Measurements from ENCODE around the gene UGGT1.

Gene UGGT1

GRCh38 chr2:128091726-128092080 is 703 bp downstream of the UGGT1 start:
- Histone ChIP-seq H3K18ac (ENCODE audit: low read length) (no peak overlapping the region), H3K9me3 (replicated peaks in 1 of 2; ENCODE audit: control insufficient read depth in 2 of 2, insufficient read depth in 1 of 2, low read depth in 1 of 2, low read length in 2 of 2) (no peaks in the 10 kb centered on the region), H2AK5ac (ENCODE audit: low read depth, low read length) (no peak overlapping the region), H3K4me2 (ENCODE audit: insufficient read depth, low read length, poor library complexity, severe bottlenecking) (peak overlapping the region; percentile 85), H3K4me3 (ENCODE audit: low read length in 2 of 2) (peak overlapping the region; percentile 93 to 96), H3K36me3 (replicated peaks in 1 of 2; ENCODE audit: control insufficient read depth in 2 of 2, insufficient read depth in 2 of 2, low read length in 2 of 2) (peaks cover 2 to 26% of the 10 kb centered on the region in 2 donors), H4K91ac (ENCODE audit: low read depth, low read length, poor library complexity) (no peak overlapping the region), H3K9ac (ENCODE audit: low read depth, low read length, poor library complexity) (peak overlapping the region; percentile 99), H3K14ac (ENCODE audit: low read length) (no peak overlapping the region), H3K27ac (replicated peaks; ENCODE audit: low read length) (no peak overlapping the region), H2BK120ac (ENCODE audit: low read depth, low read length) (no peak overlapping the region), H3K4me1 (ENCODE audit: control insufficient read depth in 2 of 2, insufficient read depth in 1 of 2, low read depth in 1 of 2, low read length in 2 of 2) (peaks cover 0 to 1% of the 10 kb centered on the region in 2 donors), H3K23ac (ENCODE audit: low read depth, low read length, poor library complexity) (no peak overlapping the region), H4K8ac (ENCODE audit: low read depth, low read length) (no peak overlapping the region), H2BK15ac (ENCODE audit: low read length) (no peak overlapping the region), H3K79me1 (ENCODE audit: low read depth, low read length) (peaks cover 7% of the 10 kb centered on the region), H2BK5ac (ENCODE audit: low read length) (no peak overlapping the region), H3K4ac (ENCODE audit: low read length) (no peak overlapping the region), H3K27me3 (ENCODE audit: control insufficient read depth in 3 of 3, insufficient read depth in 3 of 3, low read depth in 1 of 3, low read length in 3 of 3) (no peaks in the 10 kb centered on the region), H2AFZ (ENCODE audit: low read length) (peak overlapping the region; percentile 90), H2BK12ac (ENCODE audit: low read length) (no peak overlapping the region)
- no CpG with 5 or more reads among the region's 9 CpGs for WGBS, 2 donors (ENCODE audit: extremely low coverage in 2 of 2, insufficient read length in 2 of 2, insufficient replicate concordance in 1 of 2)
- DNase-seq (ENCODE audit: low spot score), result no peak

GRCh38 chr2:128092656-128093055 is 1.7 kb downstream of the UGGT1 start:
- H2AFZ ChIP-seq (ENCODE audit: low read length), result no peak overlapping the region
- H3K4ac ChIP-seq (ENCODE audit: low read length), result no peak overlapping the region
- no peaks in the 10 kb centered on the region for H3K27me3 ChIP-seq (ENCODE audit: control insufficient read depth in 3 of 3, insufficient read depth in 3 of 3, low read depth in 1 of 3, low read length in 3 of 3)
- no peak overlapping the region for H4K8ac ChIP-seq (ENCODE audit: low read depth, low read length)
- H3K14ac ChIP-seq (ENCODE audit: low read length), result no peak overlapping the region
- H3K4me1 ChIP-seq (ENCODE audit: control insufficient read depth in 2 of 2, insufficient read depth in 1 of 2, low read depth in 1 of 2, low read length in 2 of 2), result peaks cover 0 to 1% of the 10 kb centered on the region in 2 donors
- H3K4me2 ChIP-seq (ENCODE audit: insufficient read depth, low read length, poor library complexity, severe bottlenecking), result no peak overlapping the region
- H2AK5ac ChIP-seq (ENCODE audit: low read depth, low read length), result no peak overlapping the region
- H3K27ac ChIP-seq (replicated peaks; ENCODE audit: low read length), result no peak overlapping the region
- no peak for DNase-seq (ENCODE audit: low spot score)
- WGBS, 2 donors (ENCODE audit: extremely low coverage in 2 of 2, insufficient read length in 2 of 2, insufficient replicate concordance in 1 of 2), result no CpG with 5 or more reads among the region's 3 CpGs
- no peak overlapping the region for H3K9ac ChIP-seq (ENCODE audit: low read depth, low read length, poor library complexity)
- H3K4me3 ChIP-seq (ENCODE audit: low read length in 2 of 2), result no peak overlapping the region
- H4K91ac ChIP-seq (ENCODE audit: low read depth, low read length, poor library complexity), result no peak overlapping the region
- peaks cover 2 to 34% of the 10 kb centered on the region in 2 donors for H3K36me3 ChIP-seq (replicated peaks in 1 of 2; ENCODE audit: control insufficient read depth in 2 of 2, insufficient read depth in 2 of 2, low read length in 2 of 2)
- H2BK120ac ChIP-seq (ENCODE audit: low read depth, low read length), result no peak overlapping the region
- H2BK5ac ChIP-seq (ENCODE audit: low read length), result no peak overlapping the region
- H2BK15ac ChIP-seq (ENCODE audit: low read length), result no peak overlapping the region
- no peak overlapping the region for H2BK12ac ChIP-seq (ENCODE audit: low read length)
- H3K79me1 ChIP-seq (ENCODE audit: low read depth, low read length), result peaks cover 7% of the 10 kb centered on the region
- no peaks in the 10 kb centered on the region for H3K9me3 ChIP-seq (replicated peaks in 1 of 2; ENCODE audit: control insufficient read depth in 2 of 2, insufficient read depth in 1 of 2, low read depth in 1 of 2, low read length in 2 of 2)
- no peak overlapping the region for H3K23ac ChIP-seq (ENCODE audit: low read depth, low read length, poor library complexity)
- H3K18ac ChIP-seq (ENCODE audit: low read length), result no peak overlapping the region

GRCh38 chr2:128093762-128094161 is 2.8 kb downstream of the UGGT1 start:
- no CpG with 5 or more reads among the region's 5 CpGs for WGBS, 2 donors (ENCODE audit: extremely low coverage in 2 of 2, insufficient read length in 2 of 2, insufficient replicate concordance in 1 of 2)
- Histone ChIP-seq H2BK5ac (ENCODE audit: low read length) (no peak overlapping the region), H3K9me3 (replicated peaks in 1 of 2; ENCODE audit: control insufficient read depth in 2 of 2, insufficient read depth in 1 of 2, low read depth in 1 of 2, low read length in 2 of 2) (no peaks in the 10 kb centered on the region), H2AFZ (ENCODE audit: low read length) (no peak overlapping the region), H3K27ac (replicated peaks; ENCODE audit: low read length) (no peak overlapping the region), H3K4me3 (ENCODE audit: low read length in 2 of 2) (no peak overlapping the region), H2BK15ac (ENCODE audit: low read length) (no peak overlapping the region), H2BK120ac (ENCODE audit: low read depth, low read length) (no peak overlapping the region), H4K91ac (ENCODE audit: low read depth, low read length, poor library complexity) (no peak overlapping the region), H3K18ac (ENCODE audit: low read length) (no peak overlapping the region), H3K14ac (ENCODE audit: low read length) (no peak overlapping the region), H3K79me1 (ENCODE audit: low read depth, low read length) (peaks cover 7% of the 10 kb centered on the region), H3K36me3 (replicated peaks in 1 of 2; ENCODE audit: control insufficient read depth in 2 of 2, insufficient read depth in 2 of 2, low read length in 2 of 2) (peaks cover 6 to 45% of the 10 kb centered on the region in 2 donors), H2BK12ac (ENCODE audit: low read length) (no peak overlapping the region), H3K9ac (ENCODE audit: low read depth, low read length, poor library complexity) (no peak overlapping the region), H3K23ac (ENCODE audit: low read depth, low read length, poor library complexity) (no peak overlapping the region), H3K4me2 (ENCODE audit: insufficient read depth, low read length, poor library complexity, severe bottlenecking) (no peak overlapping the region), H3K4me1 (ENCODE audit: control insufficient read depth in 2 of 2, insufficient read depth in 1 of 2, low read depth in 1 of 2, low read length in 2 of 2) (peaks cover 0 to 1% of the 10 kb centered on the region in 2 donors), H4K8ac (ENCODE audit: low read depth, low read length) (no peak overlapping the region), H3K4ac (ENCODE audit: low read length) (no peak overlapping the region), H3K27me3 (ENCODE audit: control insufficient read depth in 3 of 3, insufficient read depth in 3 of 3, low read depth in 1 of 3, low read length in 3 of 3) (no peaks in the 10 kb centered on the region), H2AK5ac (ENCODE audit: low read depth, low read length) (no peak overlapping the region)
- no peak for DNase-seq (ENCODE audit: low spot score)

- Histone ChIP-seq H2BK15ac (ENCODE audit: low read length) (no peak overlapping the region), H3K4me1 (ENCODE audit: control insufficient read depth in 2 of 2, insufficient read depth in 1 of 2, low read depth in 1 of 2, low read length in 2 of 2) (peaks cover 0 to 1% of the 10 kb centered on the region in 2 donors), H3K14ac (ENCODE audit: low read length) (no peak overlapping the region), H3K4me3 (ENCODE audit: low read length in 2 of 2) (no peak overlapping the region), H4K8ac (ENCODE audit: low read depth, low read length) (no peak overlapping the region), H3K4me2 (ENCODE audit: insufficient read depth, low read length, poor library complexity, severe bottlenecking) (no peak overlapping the region), H2BK12ac (ENCODE audit: low read length) (no peak overlapping the region), H3K9me3 (replicated peaks in 1 of 2; ENCODE audit: control insufficient read depth in 2 of 2, insufficient read depth in 1 of 2, low read depth in 1 of 2, low read length in 2 of 2) (no peaks in the 10 kb centered on the region), H3K18ac (ENCODE audit: low read length) (no peak overlapping the region), H3K36me3 (replicated peaks in 1 of 2; ENCODE audit: control insufficient read depth in 2 of 2, insufficient read depth in 2 of 2, low read length in 2 of 2) (peaks cover 6 to 59% of the 10 kb centered on the region in 2 donors), H2BK120ac (ENCODE audit: low read depth, low read length) (no peak overlapping the region), H2AK5ac (ENCODE audit: low read depth, low read length) (no peak overlapping the region), H3K9ac (ENCODE audit: low read depth, low read length, poor library complexity) (no peak overlapping the region), H2AFZ (ENCODE audit: low read length) (no peak overlapping the region), H3K23ac (ENCODE audit: low read depth, low read length, poor library complexity) (no peak overlapping the region), H3K4ac (ENCODE audit: low read length) (no peak overlapping the region), H2BK5ac (ENCODE audit: low read length) (no peak overlapping the region), H4K91ac (ENCODE audit: low read depth, low read length, poor library complexity) (no peak overlapping the region), H3K79me1 (ENCODE audit: low read depth, low read length) (peaks cover 7% of the 10 kb centered on the region), H3K27me3 (ENCODE audit: control insufficient read depth in 3 of 3, insufficient read depth in 3 of 3, low read depth in 1 of 3, low read length in 3 of 3) (no peaks in the 10 kb centered on the region), H3K27ac (replicated peaks; ENCODE audit: low read length) (no peak overlapping the region)
- no peak for DNase-seq (ENCODE audit: low spot score)
- WGBS, 2 donors (ENCODE audit: extremely low coverage in 2 of 2, insufficient read length in 2 of 2, insufficient replicate concordance in 1 of 2), result no CpG with 5 or more reads among the region's 3 CpGs
Measured at GRCh38 chr2:128095201-128095600, 4.2 kb downstream of the UGGT1 start.
